NCI-H2081 (cell line): ENCODE results near the gene EPSTI1.
"Not testable (repeated sequence)": the region's sequence is repeated elsewhere in the genome, so short reads cannot be mapped to it uniquely, and the experiment has no call there.

Experiments
- DNase-seq, 2 experiments: peaks; one replicate each; lab custom pipeline; 2025; lab: John Stamatoyannopoulos, UW

EPSTI1 gene

DNA sequence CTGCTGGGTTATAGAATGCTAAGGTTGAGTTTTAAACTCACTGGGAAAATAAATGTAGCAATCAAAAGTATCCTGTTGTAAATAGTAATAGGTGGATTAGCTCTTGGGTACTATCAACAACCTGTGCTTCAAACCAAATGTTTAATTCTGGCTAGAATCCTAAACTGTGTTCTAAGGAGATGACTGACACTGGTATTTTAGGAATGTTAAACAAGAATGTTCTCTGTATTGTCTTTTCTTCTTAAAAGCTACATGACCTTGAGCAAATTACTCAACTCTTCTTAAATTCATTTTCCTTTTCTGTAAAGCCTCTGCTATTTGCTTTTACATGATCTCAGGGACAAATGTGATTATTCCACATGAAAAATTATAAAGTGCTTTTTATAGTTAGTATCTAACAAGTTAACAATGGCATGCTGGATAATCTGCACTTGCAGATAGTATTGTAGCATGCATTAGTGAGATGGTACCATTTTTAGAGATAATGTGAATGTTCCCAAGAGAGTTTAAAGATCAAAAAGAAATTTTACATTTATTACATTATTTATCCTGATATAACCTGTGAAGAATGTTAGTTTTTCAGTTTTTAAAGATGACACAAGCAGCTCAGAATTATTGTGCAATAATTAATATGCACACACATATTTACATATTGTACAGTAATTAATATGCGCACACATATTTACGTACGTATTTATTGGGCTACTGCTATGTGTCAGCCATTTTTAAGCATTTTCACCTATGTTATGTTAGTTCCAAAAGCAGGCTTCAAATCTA lies 13.6 kb upstream of the EPSTI1 start:
- DNase-seq: no peak

DNA sequence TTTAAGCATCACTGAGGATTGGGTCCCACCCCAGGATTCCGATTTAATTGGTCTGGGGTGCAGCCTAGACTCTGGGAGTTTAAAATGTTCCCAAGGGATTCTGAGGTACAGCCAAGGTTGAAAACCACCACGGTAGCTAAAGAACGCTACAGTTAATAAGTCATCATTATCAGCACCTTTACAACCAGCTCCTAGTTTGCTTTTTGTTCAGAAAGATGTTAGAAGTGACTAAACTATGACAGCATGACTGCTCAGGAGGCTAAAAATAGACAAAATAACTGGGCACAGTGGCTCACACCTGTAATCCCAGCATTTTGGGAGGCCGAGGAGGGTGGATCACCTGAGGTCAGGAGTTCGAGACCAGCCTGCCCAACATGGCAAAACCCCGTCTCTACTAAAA lies 11.7 kb upstream of the EPSTI1 start:
- DNase-seq: no peak

DNA sequence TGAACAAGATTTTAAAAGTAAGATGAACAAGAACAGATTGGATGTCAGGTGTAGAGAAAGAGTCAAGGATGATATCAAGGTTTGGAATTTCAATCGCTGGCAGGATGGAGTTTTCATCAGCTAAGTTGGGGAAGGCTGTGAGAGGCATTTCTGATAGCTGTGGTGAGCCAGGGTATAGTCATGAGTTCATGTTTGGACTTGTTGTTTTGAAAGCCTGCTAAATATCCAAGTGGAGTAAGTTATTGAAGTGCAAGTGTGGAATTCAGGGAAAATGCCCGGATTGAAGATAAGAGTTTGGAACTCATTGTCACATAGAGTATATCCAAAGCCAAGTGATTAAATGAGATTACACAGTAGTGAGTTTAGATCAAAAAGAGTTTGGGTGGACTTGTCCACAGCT lies 11.0 kb upstream of the EPSTI1 start:
- no peak for DNase-seq

DNA sequence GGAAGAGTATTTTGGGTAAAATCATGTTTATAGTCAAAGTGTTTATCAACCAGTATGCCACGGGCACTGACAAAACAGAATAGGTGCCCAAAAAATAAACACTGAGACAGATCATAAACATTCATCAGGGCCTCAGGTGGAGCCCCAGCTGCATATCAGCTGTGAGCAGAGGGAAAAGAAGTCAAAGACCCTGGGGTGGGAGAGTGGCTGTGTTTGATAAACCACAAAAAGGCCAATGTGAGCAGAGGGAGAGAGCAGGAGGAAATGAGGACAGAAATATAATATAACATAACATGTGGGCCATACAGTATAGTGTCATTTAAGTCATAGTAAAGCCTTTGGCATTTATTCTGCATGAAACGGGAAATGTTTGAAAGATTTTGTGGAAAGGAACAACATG lies 10.0 kb upstream of the EPSTI1 start:
- no peak for DNase-seq

DNA sequence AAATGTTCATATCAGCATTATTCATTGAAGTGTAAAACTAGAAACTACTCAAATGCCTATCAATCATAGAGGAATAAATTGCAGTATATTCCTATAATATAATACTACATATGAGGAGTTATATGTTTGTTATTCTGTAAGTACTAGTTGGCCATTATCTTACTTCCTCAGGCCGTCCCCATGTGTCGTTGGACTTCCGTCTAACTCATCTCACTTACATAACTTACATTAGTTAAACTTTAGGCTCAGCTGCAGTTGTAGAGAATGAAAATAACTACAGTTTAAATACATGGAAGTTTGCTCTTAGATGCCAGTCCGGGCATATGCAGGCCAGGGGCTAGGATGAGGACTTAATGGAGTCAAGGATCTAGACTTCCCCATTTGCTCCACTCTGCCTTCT lies 8.6 kb upstream of the EPSTI1 start:
- DNase-seq: no peak

- DNase-seq: no peak
Measured at GRCh38 chr13:42999491-42999890, 7.5 kb upstream of the EPSTI1 start.

DNA sequence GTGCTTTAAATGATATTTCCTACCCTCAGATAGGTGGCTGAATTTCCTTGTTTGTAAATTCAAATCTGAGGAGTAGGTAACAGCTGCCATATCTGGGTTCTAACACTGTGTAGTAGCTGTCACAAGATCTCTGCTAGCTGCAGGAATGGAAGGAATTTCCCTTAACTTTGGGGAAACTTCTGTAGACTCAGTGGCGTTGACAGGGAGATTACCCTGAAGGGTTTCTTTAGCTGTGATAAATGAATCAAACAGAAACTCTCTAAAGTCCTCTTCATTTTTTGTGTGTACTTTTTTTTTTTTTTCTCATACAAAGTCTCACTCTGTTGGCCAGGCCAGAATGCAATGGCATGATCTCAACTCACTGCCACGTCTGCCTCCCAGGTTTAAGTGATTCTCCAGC lies 5.3 kb upstream of the EPSTI1 start:
- no peak for DNase-seq

- no peak for DNase-seq
Measured at GRCh38 chr13:42996584-42996983, 4.5 kb upstream of the EPSTI1 start.

DNA sequence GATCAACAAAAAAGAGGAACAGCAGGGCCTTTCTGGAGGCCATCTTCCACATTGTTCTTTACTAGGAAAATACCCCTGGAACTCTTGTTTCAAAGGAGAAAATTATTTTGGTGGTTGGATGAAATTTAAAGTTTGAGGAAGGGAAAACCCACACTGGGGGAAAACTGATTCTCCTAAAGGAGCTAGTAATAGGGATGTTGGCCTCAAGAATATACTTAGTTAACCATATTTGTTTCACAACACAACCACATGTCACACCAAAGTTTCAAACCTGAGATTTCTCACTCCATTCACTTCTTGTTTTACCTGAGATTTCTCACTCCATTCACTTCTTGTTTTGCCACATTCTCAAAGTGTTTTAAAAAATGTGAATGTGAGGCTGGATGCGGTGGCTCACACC lies 2.8 kb upstream of the EPSTI1 start:
- DNase-seq: no peak

- DNase-seq: no peak
Measured at GRCh38 chr13:42992764-42993122, 702 bp upstream of the EPSTI1 start.

DNA sequence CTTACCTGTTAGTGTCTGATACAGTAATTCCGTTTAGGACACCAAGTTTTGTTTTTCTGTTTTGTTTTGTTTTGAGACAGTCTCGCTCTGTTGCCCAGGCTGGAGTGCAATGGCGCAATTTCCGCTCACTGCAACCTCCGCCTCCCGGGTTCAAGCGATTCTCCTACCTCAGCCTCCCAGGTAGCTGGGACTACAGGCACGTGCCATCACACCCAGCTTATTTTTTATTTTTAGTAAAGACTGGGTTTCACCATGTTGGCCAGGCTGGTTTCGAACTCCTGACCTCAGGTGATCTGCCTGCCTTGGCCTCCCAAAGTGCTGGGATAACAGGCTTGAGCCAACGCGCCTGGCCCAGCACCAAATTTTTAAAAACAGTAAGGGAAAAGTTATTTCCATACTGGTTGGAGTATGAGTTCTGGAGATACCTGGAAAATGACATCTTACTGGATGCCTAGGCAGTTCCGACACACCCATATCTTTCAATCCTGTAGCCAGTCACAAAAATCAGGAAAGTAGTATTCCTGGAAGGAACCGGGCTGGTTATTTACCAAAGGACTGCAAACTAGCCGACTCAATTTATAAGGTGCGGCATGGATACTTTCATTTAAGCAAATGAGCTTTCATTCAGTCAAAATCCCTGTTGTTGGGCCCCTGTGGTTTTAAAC lies 676 bp downstream of the EPSTI1 start:
- not testable (repeated sequence) for DNase-seq

GRCh38 chr13:42990291-42991232 lies 1.5 kb downstream of the EPSTI1 start:
- DNase-seq: no peak

GRCh38 chr13:42986176-42986574 lies 5.9 kb downstream of the EPSTI1 start:
- no peak for DNase-seq

- no peak for DNase-seq
Measured at GRCh38 chr13:42985312-42986175, 6.5 kb downstream of the EPSTI1 start.

- no peak for DNase-seq
Measured at GRCh38 chr13:42984691-42985090, 7.3 kb downstream of the EPSTI1 start.

DNA sequence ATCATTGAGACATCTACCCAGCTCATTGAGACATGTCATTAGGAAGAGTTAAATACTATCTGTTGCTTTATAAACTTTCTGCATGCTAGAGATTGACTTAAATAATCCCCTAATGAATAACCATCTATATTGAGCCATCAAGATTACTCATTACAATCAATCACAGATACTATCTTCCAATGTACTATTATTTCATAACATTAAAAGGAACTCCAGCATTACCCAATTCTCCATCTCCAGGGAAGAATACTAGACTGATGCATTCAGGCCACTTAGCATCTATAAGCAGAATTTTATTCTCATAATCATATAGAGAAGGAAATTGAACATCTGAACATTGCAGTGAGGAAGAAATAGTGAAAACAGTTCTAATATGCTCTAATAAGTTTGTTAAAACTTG lies 8.0 kb downstream of the EPSTI1 start:
- no peak for DNase-seq

- DNase-seq: no peak
Measured at GRCh38 chr13:42981853-42982252, 10.2 kb downstream of the EPSTI1 start.

DNA sequence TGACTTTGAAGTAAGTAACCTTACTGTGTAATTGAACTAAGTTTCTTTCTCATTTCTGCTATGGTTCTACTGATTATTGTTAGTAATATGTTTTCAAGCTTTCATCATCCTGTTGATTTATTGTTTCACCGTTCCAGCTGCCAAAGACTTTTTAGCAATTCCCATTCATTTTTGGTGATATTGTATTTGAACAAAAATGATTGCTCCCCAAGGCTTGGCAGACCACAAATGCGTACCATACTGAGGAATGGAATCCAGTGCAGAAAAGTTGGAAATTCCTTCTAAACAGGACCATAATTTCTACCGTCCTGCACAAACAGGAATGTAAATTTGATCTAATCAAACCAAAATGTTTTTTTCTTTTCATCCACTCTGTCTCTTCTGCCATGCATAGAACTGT lies 10.7 kb downstream of the EPSTI1 start:
- no peak for DNase-seq

- DNase-seq: no peak
Measured at GRCh38 chr13:42977219-42977659, 14.8 kb downstream of the EPSTI1 start.

GRCh38 chr13:42976066-42976465 lies 16.0 kb downstream of the EPSTI1 start:
- DNase-seq: no peak

DNA sequence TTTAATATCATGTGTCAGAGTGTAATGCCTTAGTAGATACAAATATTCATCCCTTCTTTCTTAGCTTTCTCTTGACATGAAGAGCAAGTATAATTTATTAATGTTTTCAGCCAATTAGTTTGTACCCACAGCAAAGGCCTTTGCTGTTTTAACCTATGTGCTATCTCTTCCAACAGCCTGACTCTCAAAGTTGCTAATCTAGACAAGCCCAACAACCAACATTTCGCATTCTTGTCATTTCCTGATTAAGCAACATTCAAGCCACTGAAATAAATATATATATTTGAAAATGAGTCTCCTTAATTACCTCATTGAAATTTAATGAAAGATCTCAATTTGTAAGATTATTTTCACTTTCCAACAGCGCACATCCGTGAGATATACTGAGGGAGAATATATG lies 18.5 kb downstream of the EPSTI1 start:
- DNase-seq: no peak
